Breast epithelium (tissue), 4 donors: ENCODE results near the gene TRIP6. TPM values are rescaled to one million over a fixed set of nuclear protein-coding genes. Genes with fewer than 3 reads are reported as not detected.

Source experiments
- DNase-seq, 2 donors: peaks; one replicate each; pipeline ENCODE4 v3.0.0-alpha.2; 2019; ENCODE audit warnings: low spot score in 2 of 2
- H3K27ac ChIP-seq, 2 donors: fragments of 200-600 bp; sonication (generic) in 1 of 2; one replicate each; pipeline ENCODE4 v1.5.1; 2016 to 2019; ENCODE audit warnings: mild to moderate bottlenecking in 1 of 2
- H3K27me3 ChIP-seq, 2 donors: fragments of 200-600 bp; sonication (generic) in 1 of 2; one replicate each; pipeline versions ENCODE4 v1.5.1 to v1.6.0; 2017 to 2019; ENCODE audit warnings: control low read depth in 1 of 2, mild to moderate bottlenecking in 1 of 2
- H3K36me3 ChIP-seq: fragments of 200-600 bp; one replicate; pipeline ENCODE4 v1.5.1; 2019
- H3K4me1 ChIP-seq, 2 donors: fragments of 200-600 bp; sonication (generic); one replicate each; pipeline ENCODE4 v1.5.1; 2016 to 2019; ENCODE audit warnings: control low read depth in 1 of 2
- H3K4me3 ChIP-seq, 3 donors: fragments of 200-600 bp; sonication (generic); 1 replicate in 2 of 3; 2 replicates in 1 of 3; pipeline ENCODE4 v1.5.1; 2016 to 2019; ENCODE audit warnings: mild to moderate bottlenecking in 3 of 3, moderate library complexity in 2 of 3
- H3K9me3 ChIP-seq, 2 donors: fragments of 200-600 bp; sonication (generic) in 1 of 2; one replicate each; pipeline ENCODE4 v1.5.1; 2016 to 2019; ENCODE audit warnings: control low read depth in 1 of 2
- POLR2A ChIP-seq: fragments of 450-650 bp; IDR thresholded peaks from one replicate; pipeline ENCODE4 v1.6.1; 2016; ENCODE audit warnings: antibody characterized with exemption, mild to moderate bottlenecking, moderate library complexity
- POLR2AphosphoS5 ChIP-seq, 3 donors: sonication (generic); formaldehyde crosslinking; IDR thresholded peaks; one replicate each; pipeline ENCODE4 v1.6.1; 2017; ENCODE audit warnings: antibody characterized with exemption in 3 of 3
- intact Hi-C: fragments of 100-400 bp; cut with DNase I; formaldehyde crosslinking; loops from one replicate; pipeline ENCODE4 v1.15.1; 2023; ENCODE audit warnings: low total_unique reads
- total RNA-seq, 3 donors: library from RNA; depleted of rRNA; stranded (reverse); fragments of >200 nt; gene quantifications; one replicate each; pipeline ENCODE4 v1.1.0, GENCODE V29; 2016
- TF ChIP-seq, protein P1 (sequence below), 3 donors: fragments of 450-650 bp; IDR thresholded peaks; one replicate each; pipeline ENCODE4 v1.5.1; 2016 to 2017; ENCODE audit warnings: antibody characterized with exemption in 3 of 3, mild to moderate bottlenecking in 3 of 3, moderate library complexity in 3 of 3

Gene TRIP6
- total RNA-seq, 3 donors from 2014 or later, result 45.3 to 62.8 (median 49.8) TPM

DNA sequence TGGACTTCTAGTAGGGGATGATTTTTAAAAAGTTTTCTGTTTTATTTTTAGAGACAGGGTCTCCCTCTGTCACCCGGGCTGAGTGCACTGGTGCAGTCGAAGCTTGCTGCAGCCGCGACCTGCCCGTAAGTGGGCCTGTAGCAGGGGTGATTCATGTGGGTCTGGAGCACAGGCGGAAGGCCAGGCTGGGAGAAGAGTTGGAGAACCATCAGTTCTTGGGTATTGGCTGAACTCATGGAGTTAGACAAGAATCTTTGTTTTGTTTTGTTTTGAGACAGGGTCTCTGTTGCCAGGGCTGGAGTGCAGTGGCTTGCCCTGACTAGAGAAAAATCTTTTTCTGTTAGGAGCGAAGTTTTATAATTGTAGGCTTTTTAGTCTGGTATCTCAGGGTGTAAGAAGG is 13.5 kb downstream of the TRIP6 start:
- DNase-seq, result no peak
- peaks cover 9% of the 10 kb centered on the region in 2 donors for H3K4me1 ChIP-seq
- intact Hi-C loops, result no loop called here

DNA sequence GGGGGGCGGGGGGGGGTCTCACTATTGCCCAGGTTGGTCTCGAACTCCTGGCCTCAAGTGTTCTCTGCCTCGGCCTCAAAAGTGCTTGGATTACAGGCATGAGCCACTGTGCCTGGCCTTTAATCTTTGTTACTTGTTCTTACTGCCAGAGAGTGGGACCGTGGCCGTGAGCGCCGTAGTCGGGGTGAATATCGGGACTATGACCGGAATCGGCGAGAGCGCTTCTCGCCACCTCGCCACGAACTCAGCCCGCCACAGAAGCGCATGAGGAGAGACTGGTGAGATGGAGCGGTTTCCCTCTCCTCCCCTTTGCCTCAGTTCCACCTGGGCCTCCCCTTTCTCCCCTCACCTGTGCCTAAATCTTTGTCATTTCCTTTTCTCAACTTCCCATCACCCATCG is 13.9 kb downstream of the TRIP6 start:
- intact Hi-C loops, result no loop called here
- H3K27ac ChIP-seq, result no peak overlapping the region
- peaks cover 4 to 6% of the 10 kb centered on the region in 2 donors for H3K4me1 ChIP-seq
- no peak for DNase-seq
- no peak for TF ChIP-seq POLR2AphosphoS5 (IDR thresholded peaks at IDR 0.05)
- TF ChIP-seq POLR2A, result no peak
- TF ChIP-seq, protein P1, sequence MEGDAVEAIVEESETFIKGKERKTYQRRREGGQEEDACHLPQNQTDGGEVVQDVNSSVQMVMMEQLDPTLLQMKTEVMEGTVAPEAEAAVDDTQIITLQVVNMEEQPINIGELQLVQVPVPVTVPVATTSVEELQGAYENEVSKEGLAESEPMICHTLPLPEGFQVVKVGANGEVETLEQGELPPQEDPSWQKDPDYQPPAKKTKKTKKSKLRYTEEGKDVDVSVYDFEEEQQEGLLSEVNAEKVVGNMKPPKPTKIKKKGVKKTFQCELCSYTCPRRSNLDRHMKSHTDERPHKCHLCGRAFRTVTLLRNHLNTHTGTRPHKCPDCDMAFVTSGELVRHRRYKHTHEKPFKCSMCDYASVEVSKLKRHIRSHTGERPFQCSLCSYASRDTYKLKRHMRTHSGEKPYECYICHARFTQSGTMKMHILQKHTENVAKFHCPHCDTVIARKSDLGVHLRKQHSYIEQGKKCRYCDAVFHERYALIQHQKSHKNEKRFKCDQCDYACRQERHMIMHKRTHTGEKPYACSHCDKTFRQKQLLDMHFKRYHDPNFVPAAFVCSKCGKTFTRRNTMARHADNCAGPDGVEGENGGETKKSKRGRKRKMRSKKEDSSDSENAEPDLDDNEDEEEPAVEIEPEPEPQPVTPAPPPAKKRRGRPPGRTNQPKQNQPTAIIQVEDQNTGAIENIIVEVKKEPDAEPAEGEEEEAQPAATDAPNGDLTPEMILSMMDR (IDR thresholded peaks at IDR 0.05), result no peak
- H3K36me3 ChIP-seq, result peaks cover 15% of the 10 kb centered on the region
- H3K9me3 ChIP-seq, result no peaks in the 10 kb centered on the region
- H3K4me3 ChIP-seq, result no peak overlapping the region
- no peaks in the 10 kb centered on the region for H3K27me3 ChIP-seq

More for the DNA sequence above, 13.5 kb downstream of the TRIP6 start:
- Histone ChIP-seq H3K9me3 (no peaks in the 10 kb centered on the region), H3K27me3 (no peaks in the 10 kb centered on the region), H3K4me3 (no peak overlapping the region), H3K27ac (no peak overlapping the region), H3K36me3 (peaks cover 10% of the 10 kb centered on the region)
- TF ChIP-seq POLR2A (no peak), POLR2AphosphoS5 (IDR thresholded peaks at IDR 0.05) (no peak)
- TF ChIP-seq, protein P1 (IDR thresholded peaks at IDR 0.05), result no peak

DNA sequence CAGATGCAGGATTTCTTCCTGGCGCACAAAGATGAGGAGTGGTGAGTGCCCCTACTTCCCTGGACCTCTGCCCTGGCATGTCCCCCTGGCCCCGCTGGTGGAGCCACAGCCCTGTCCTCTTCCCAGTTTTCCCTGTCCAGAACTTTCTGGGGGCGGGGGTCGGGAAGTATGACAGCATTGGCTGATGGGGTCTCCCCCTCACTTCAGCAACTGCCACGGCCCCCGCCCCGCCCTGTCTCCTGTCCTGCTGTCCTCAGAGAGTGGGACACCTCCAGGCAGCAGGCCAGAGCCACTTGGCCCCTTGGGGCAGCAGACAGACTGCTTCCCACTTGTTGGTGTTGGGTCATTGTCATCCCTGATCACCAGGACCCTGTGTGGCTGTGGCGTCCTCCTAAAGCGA is 15.0 kb downstream of the TRIP6 start:
- TF ChIP-seq POLR2A, result no peak
- no peak for TF ChIP-seq POLR2AphosphoS5 (IDR thresholded peaks at IDR 0.05)
- TF ChIP-seq, protein P1 (IDR thresholded peaks at IDR 0.05), result no peak
- Histone ChIP-seq H3K27me3 (no peaks in the 10 kb centered on the region), H3K4me1 (no peaks in the 10 kb centered on the region), H3K9me3 (no peaks in the 10 kb centered on the region), H3K27ac (no peak overlapping the region), H3K36me3 (peaks cover 25% of the 10 kb centered on the region), H3K4me3 (no peak overlapping the region)
- no peak for DNase-seq
- intact Hi-C loops, result no loop called here

DNA sequence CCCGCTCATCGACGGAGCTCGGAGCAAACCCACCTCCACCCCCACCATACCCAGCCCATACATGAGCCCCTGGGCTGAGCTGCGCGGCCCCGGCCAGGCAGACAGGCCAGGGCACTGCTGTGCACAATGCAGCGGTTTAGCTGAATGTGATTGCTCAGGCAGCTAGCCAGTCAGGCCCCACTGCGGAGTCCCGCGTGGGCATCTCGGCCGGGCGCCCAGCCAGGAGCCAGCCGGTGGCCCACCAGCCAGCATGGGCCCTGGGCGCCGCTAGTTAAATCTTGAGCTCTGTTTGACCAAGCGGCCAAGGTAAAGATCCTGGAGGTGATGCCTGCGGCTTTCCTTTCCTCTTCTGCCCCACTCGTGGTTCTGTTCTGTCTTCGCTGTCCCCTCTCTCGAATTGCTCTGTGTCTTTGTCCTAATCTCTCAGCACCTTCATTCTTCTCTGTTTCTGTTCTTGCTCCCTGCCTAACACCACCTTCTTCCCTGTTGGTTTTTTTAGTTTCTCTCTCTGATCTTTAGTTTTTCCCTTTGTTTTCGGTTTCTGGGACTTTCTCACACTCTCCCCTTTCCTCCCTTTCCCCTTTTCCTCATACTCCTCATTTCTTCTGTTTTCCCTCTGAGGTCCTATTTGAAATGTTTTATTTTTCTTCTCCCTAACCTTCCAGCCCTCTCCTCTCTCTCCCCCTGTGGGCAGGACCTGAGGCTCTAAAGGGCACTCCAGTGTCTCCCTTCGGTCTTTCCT is 15.8 kb downstream of the TRIP6 start:
- intact Hi-C loops, result no loop called here
- TF ChIP-seq POLR2AphosphoS5 (IDR thresholded peaks at IDR 0.05) (no peak), POLR2A (no peak)
- TF ChIP-seq, protein P1 (IDR thresholded peaks at IDR 0.05), result no peak
- Histone ChIP-seq H3K27ac (peak overlapping the region in 1 of 2 donors; percentile 19), H3K27me3 (no peaks in the 10 kb centered on the region), H3K36me3 (peaks cover 25% of the 10 kb centered on the region), H3K4me1 (no peaks in the 10 kb centered on the region), H3K4me3 (no peak overlapping the region), H3K9me3 (no peaks in the 10 kb centered on the region)
- no peak for DNase-seq

GRCh38 chr7:100884736-100885439 is 17.7 kb downstream of the TRIP6 start:
- TF ChIP-seq, protein P1 (IDR thresholded peaks at IDR 0.05), result no peak
- TF ChIP-seq POLR2A (no peak), POLR2AphosphoS5 (IDR thresholded peaks at IDR 0.05) (no peak)
- intact Hi-C loops, result no loop called here
- peaks cover 25% of the 10 kb centered on the region for H3K36me3 ChIP-seq
- no peak overlapping the region for H3K4me3 ChIP-seq
- H3K9me3 ChIP-seq, result no peaks in the 10 kb centered on the region
- H3K27me3 ChIP-seq, result no peaks in the 10 kb centered on the region
- no peak overlapping the region for H3K27ac ChIP-seq
- DNase-seq, result no peak
- peaks cover 0 to 4% of the 10 kb centered on the region in 2 donors for H3K4me1 ChIP-seq
